GM18502 (cell line): ENCODE results near the gene LYSMD3.

Experiments used
- ATAC-seq: cut with Tn5 transposase; IDR thresholded peaks from one replicate; pipeline ENCODE4 v1.9.1; 2021; ENCODE audit warnings: mild to moderate bottlenecking; ENCODE audit not compliant: unreplicated experiment, poor library complexity

LYSMD3 gene

GRCh38 chr5:90488791-90489190, 40.6 kb downstream of the LYSMD3 start:
- no peak for ATAC-seq

- no peak for ATAC-seq
Observed at GRCh38 chr5:90484540-90484939, 44.8 kb downstream of the LYSMD3 start.

- ATAC-seq, result no peak
Observed at GRCh38 chr5:90483206-90483605, 46.2 kb downstream of the LYSMD3 start.

- ATAC-seq, result no peak
Observed at GRCh38 chr5:90480699-90481098, 48.7 kb downstream of the LYSMD3 start.

- no peak for ATAC-seq
Observed at GRCh38 chr5:90479611-90480385, 49.6 kb downstream of the LYSMD3 start.

- ATAC-seq, result no peak
Observed at GRCh38 chr5:90477621-90478215, 51.7 kb downstream of the LYSMD3 start.

GRCh38 chr5:90477073-90477472, 52.3 kb downstream of the LYSMD3 start:
- no peak for ATAC-seq

GRCh38 chr5:90476391-90476790, 53.0 kb downstream of the LYSMD3 start:
- ATAC-seq, result no peak

GRCh38 chr5:90475436-90475980, 53.9 kb downstream of the LYSMD3 start:
- no peak for ATAC-seq

- ATAC-seq, result peak; percentile 91
Observed at GRCh38 chr5:90474235-90475107, 54.9 kb downstream of the LYSMD3 start, which contains the start of the genes MBLAC2 and POLR3G. TSS of gene MBLAC2 (minus strand) at chr5:90474771. CDS start at chr5:90474292, 479 bp downstream. TSS of gene POLR3G (plus strand) at chr5:90474864. CDS start at chr5:90485568, 10,704 bp downstream.

GRCh38 chr5:90473396-90474234, 55.8 kb downstream of the LYSMD3 start:
- ATAC-seq, result peak; percentile 11

- ATAC-seq, result peak; percentile 11
Observed at GRCh38 chr5:90472783-90473395, 56.5 kb downstream of the LYSMD3 start.
